ENCODE results near the gene SPATA25.

DNA sequence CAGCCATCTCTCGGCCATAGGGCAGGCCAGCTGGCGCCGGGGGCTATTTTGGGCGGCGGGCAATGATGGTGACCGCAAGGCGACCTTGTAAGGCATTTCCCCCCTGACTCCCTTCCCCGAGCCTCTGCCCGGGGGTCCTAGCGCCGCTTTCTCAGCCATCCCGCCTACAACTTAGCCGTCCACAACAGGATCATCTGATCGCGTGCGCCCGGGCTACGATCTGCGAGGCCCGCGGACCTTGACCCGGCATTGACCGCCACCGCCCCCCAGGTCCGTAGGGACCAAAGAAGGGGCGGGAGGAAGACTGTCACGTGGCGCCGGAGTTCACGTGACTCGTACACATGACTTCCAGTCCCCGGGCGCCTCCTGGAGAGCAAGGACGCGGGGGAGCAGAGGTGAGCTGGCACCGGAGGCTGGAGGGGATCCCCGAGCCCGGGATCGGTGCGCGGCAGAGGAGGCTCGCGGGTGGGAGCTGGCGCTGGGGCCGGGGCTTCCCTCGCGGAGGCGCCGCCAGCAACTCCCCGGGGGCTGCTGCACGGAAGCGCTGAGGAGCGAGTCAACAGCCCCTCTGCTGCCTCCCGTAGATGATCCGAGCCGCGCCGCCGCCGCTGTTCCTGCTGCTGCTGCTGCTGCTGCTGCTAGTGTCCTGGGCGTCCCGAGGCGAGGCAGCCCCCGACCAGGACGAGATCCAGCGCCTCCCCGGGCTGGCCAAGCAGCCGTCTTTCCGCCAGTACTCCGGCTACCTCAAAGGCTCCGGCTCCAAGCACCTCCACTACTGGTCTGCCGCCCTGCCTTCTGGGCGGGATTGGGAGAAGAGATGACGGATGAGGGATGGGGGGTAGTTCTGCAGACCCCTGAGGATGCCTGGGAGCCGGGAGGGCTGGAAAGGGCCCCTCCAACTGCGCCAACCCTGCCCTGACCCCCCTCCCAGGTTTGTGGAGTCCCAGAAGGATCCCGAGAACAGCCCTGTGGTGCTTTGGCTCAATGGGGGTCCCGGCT lies 3.9 kb upstream of the SPATA25 start, which contains the start of the genes CTSA and NEURL2:
- TF ChIP-seq, protein P1, sequence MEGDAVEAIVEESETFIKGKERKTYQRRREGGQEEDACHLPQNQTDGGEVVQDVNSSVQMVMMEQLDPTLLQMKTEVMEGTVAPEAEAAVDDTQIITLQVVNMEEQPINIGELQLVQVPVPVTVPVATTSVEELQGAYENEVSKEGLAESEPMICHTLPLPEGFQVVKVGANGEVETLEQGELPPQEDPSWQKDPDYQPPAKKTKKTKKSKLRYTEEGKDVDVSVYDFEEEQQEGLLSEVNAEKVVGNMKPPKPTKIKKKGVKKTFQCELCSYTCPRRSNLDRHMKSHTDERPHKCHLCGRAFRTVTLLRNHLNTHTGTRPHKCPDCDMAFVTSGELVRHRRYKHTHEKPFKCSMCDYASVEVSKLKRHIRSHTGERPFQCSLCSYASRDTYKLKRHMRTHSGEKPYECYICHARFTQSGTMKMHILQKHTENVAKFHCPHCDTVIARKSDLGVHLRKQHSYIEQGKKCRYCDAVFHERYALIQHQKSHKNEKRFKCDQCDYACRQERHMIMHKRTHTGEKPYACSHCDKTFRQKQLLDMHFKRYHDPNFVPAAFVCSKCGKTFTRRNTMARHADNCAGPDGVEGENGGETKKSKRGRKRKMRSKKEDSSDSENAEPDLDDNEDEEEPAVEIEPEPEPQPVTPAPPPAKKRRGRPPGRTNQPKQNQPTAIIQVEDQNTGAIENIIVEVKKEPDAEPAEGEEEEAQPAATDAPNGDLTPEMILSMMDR (IDR thresholded peaks at IDR 0.05; ENCODE audit: insufficient read depth, low read length, poor library complexity, severe bottlenecking) = no peak
- TF ChIP-seq EZH2phosphoT487 (conservative IDR thresholded peaks at IDR 0.05; ENCODE audit: low read length) = no peak
